GM13976 (cell line): ENCODE results near the gene SLC50A1.

ENCODE experiments used
- DNase-seq: peaks from one replicate; pipeline ENCODE4 v3.0.0; 2012; ENCODE audit warnings: low spot score
- in situ Hi-C: fragments of 300-500 bp; cut with MboI; formaldehyde crosslinking; loops from one replicate; pipeline ENCODE4 v1.12.0; 2022; ENCODE audit warnings: low sequenced_read_pairs, mixed read lengths, inconsistent platforms; ENCODE audit not compliant: unreplicated experiment
- TF ChIP-seq, protein P1 (sequence below): IDR thresholded peaks from 2 replicates; pipeline ENCODE4 v1.5.1; 2012; ENCODE audit warnings: borderline replicate concordance, mild to moderate bottlenecking; ENCODE audit not compliant: insufficient read depth; ENCODE audit errors: extremely low read depth, missing control alignments, control extremely low read depth

Gene SLC50A1, protein sequence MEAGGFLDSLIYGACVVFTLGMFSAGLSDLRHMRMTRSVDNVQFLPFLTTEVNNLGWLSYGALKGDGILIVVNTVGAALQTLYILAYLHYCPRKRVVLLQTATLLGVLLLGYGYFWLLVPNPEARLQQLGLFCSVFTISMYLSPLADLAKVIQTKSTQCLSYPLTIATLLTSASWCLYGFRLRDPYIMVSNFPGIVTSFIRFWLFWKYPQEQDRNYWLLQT

DNA sequence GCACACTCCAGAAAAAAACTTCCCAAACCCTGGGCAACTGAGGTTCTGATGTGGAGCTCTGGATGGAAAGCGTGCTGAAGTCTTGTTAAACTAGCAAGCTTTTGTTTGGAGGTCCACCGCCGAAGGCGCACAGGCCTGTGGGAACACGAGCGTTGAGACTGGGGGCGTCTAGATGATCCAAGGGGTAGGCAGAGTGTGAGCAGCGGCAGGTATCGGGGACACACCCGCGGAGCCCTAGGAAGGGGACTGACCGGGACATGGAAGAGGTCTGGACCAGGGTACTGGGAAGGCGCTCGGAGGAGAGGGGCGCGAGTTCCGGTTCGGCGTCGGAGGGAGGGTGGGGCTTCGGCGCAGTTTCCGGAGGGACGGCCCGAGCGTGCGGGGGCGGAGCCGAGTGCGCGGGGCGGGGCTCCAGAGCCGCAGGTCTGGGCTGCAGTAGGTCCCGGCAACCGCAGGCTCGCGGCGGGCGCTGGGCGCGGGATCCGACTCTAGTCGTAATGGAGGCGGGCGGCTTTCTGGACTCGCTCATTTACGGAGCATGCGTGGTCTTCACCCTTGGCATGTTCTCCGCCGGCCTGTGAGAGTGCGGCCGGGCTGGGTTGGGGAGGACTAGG lies at the start of gene SLC50A1:
Gene SLC50A1 (plus strand): TSS at position 438 of the 614 bp plus-strand sequence. CDS start 60 bp downstream, at position 498.
- TF ChIP-seq, protein P1, sequence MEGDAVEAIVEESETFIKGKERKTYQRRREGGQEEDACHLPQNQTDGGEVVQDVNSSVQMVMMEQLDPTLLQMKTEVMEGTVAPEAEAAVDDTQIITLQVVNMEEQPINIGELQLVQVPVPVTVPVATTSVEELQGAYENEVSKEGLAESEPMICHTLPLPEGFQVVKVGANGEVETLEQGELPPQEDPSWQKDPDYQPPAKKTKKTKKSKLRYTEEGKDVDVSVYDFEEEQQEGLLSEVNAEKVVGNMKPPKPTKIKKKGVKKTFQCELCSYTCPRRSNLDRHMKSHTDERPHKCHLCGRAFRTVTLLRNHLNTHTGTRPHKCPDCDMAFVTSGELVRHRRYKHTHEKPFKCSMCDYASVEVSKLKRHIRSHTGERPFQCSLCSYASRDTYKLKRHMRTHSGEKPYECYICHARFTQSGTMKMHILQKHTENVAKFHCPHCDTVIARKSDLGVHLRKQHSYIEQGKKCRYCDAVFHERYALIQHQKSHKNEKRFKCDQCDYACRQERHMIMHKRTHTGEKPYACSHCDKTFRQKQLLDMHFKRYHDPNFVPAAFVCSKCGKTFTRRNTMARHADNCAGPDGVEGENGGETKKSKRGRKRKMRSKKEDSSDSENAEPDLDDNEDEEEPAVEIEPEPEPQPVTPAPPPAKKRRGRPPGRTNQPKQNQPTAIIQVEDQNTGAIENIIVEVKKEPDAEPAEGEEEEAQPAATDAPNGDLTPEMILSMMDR = no peak
- in situ Hi-C loops = no loop called here

DNA sequence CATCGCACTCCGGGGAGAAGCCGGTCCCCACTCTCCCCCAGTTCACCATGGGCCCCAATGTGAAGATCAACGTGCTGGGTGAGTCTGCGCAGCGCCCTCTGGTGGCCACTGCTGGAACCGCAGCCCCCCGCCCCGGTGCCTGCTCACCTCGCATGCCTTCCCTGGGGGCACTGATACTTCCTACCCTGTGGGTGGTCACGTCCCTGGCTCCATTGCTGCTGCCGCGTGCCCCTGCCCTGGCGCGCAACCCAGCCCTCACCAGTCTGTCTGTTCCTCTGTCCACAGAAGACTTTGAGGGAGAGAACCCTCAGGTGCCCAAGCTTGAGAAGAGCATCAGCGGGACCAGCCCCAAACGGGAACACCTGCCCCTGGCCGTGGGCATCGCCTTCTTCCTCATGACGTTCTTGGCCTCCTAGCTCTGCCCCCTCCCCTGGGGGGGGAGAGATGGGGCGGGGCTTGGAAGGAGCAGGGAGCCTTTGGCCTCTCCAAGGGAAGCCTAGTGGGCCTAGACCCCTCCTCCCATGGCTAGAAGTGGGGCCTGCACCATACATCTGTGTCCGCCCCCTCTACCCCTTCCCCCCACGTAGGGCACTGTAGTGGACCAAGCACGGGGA lies 49.4 kb upstream of the SLC50A1 start:
- in situ Hi-C loops = no loop called here
- peak; percentile 88 for DNase-seq
- TF ChIP-seq, protein P1 = peak; percentile 99

More for the DNA sequence above, at the start of gene SLC50A1:
- peak; percentile 97 for DNase-seq

DNA sequence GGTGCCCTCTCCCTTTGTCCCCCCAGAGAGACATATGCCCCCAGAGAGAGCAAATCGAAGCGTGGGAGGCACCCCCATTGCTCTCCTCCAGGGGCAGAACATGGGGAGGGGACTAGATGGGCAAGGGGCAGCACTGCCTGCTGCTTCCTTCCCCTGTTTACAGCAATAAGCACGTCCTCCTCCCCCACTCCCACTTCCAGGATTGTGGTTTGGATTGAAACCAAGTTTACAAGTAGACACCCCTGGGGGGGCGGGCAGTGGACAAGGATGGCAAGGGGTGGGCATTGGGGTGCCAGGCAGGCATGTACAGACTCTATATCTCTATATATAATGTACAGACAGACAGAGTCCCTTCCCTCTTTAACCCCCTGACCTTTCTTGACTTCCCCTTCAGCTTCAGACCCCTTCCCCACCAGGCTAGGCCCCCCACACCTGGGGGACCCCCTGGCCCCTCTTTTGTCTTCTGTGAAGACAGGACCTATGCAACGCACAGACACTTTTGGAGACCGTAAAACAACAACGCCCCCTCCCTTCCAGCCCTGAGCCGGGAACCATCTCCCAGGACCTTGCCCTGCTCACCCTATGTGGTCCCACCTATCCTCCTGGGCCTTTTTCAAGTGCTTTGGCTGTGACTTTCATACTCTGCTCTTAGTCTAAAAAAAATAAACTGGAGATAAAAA lies 48.7 kb upstream of the SLC50A1 start:
- TF ChIP-seq, protein P1 = no peak
- no peak for DNase-seq
- in situ Hi-C loops = no loop called here

DNA sequence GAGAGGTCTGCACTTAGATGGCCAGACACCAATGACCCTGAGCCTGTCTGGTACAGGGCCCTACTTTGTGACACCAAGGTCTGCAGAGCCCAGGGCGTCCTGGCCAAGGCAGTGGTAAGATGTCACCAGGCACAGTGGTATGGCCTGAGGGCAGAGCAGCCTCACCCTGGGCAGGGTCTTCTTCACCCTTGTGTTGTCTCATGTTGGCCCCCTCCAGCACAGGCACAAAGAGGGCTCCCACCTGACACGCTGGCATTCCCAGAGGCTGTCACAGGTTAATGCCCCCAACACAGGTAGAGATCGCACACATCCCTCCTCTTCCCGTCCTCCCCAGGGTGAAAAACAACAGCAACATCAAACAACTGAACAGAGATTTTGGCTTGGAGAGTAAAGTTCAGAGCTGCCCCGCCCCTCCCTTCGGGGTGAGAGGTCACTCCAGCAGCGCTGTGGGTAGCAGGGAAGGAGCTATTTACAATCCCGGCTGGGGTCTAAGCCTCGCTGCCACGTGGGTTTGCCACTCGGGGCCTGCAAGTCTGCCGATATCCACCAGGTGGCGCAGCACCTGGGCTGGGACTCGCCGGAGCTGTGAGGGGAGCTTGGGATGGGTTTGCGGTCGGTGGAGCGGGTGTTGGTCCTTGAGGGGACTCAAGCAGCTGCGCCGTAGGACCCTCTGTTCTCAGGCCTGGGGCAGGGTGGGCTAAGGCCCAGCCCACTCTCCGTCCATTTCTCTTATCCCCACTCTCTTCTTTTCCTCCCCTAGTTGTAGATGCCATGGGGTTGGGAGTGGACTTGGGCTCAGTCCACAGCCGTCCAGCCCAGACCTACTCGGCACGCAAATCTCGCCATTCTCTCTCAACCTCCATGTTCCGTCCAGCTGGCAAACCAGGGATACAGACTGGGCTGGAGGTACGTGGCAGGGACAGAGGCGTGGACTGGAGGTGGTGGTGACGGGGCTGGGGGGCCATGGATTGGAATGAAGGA lies 44.3 kb upstream of the SLC50A1 start:
- TF ChIP-seq, protein P1 = peak; percentile 95
- DNase-seq = peak; percentile 88
- in situ Hi-C loops = loop anchor here (5.0 kb wide), 1 partner anchor 76 kb away; no protein-coding TSS in a partner anchor

DNA sequence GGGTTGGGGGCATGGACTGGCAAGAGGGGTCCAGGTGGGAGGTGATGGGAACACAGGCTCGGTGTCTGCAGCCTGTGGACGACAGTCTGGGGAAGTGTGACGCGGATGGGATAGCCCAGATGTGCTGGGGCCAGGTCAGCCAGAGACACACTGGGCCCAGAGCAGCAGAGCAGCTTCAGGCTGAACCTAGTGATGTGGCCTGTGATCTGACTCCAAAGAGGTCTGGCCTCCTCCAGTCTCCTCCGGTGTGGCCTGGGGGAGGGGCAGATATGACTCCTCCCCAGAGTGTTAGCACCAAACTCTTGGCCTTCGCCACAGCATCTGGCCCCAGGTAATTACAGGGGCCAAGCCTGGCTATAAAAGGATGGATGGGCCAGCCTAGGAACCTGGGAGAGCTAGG lies 43.5 kb upstream of the SLC50A1 start:
- in situ Hi-C loops = loop anchor here (5.0 kb wide), 1 partner anchor 75 kb away; no protein-coding TSS in a partner anchor
- DNase-seq = no peak
- TF ChIP-seq, protein P1 = no peak
